Heart right ventricle (tissue), 16 donors: Measurements from ENCODE around the gene STAG3. TPM values are rescaled to one million over a fixed set of nuclear protein-coding genes. Genes with fewer than 3 reads are reported as not detected.
"Not testable (repeated sequence)": the region's sequence is repeated elsewhere in the genome, so short reads cannot be mapped to it uniquely, and the experiment has no call there.

ENCODE experiments used
- ATAC-seq, 8 donors: fragments of 200-7000 bp; cut with Tn5 transposase; one replicate each; pipeline ENCODE4 v1.9.1; 2020; ENCODE audit warnings: mild to moderate bottlenecking in 8 of 8, moderate library complexity in 8 of 8, moderate number of reproducible peaks in 1 of 8
- DNase-seq, 2 donors: peaks; one replicate each; pipeline ENCODE4 v3.0.0-alpha.2; 2020
- H3K27ac ChIP-seq, 10 donors: fragments of 200-600 bp; sonication (generic) in 2 of 10; one replicate each; pipeline versions ENCODE4 v1.5.0 to v1.8.0; 2020 to 2022; ENCODE audit warnings: mild to moderate bottlenecking in 3 of 10
- H3K27me3 ChIP-seq, 7 donors: fragments of 200-600 bp; one replicate each; pipeline ENCODE4 v1.8.0; 2021 to 2022; ENCODE audit warnings: mild to moderate bottlenecking in 2 of 7
- H3K36me3 ChIP-seq, 9 donors: fragments of 200-600 bp; sonication (generic) in 1 of 9; one replicate each; pipeline versions ENCODE4 v1.5.0 to v1.8.0; 2020 to 2022; ENCODE audit warnings: mild to moderate bottlenecking in 2 of 9
- H3K4me1 ChIP-seq, 9 donors: fragments of 200-600 bp; sonication (generic) in 1 of 9; one replicate each; pipeline versions ENCODE4 v1.5.0 to v1.8.0; 2020 to 2022; ENCODE audit warnings: mild to moderate bottlenecking in 4 of 9
- H3K4me3 ChIP-seq, 10 donors: fragments of 200-600 bp; sonication (generic) in 2 of 10; one replicate each; pipeline versions ENCODE4 v1.5.0 to v1.8.0; 2020 to 2022; ENCODE audit warnings: mild to moderate bottlenecking in 7 of 10, moderate library complexity in 2 of 10
- H3K9me3 ChIP-seq, 11 donors: fragments of 200-600 bp in 10 of 11; sonication (generic) in 2 of 11; one replicate each; pipeline versions ENCODE4 v1.5.0 to v1.8.0; 2013 to 2022; ENCODE audit warnings: mild to moderate bottlenecking in 2 of 11, control low read depth in 1 of 11, moderate library complexity in 1 of 11
- WGBS, 2 donors: extraction: QIAGEN DNeasy Blood & Tissue Kit; methylation state at CpG; one replicate each; pipeline ENCODE4 v1.1.7; 2013; ENCODE audit warnings: inconsistent platforms in 1 of 2; 5-methylcytosine and 5-hydroxymethylcytosine counted together
- intact Hi-C, 10 donors: fragments of 100-400 bp; cut with DNase I; formaldehyde crosslinking; loops; one replicate each; pipeline versions ENCODE4 v1.11.1 to v1.14.2; 2022
- polyA plus RNA-seq, 2 donors: library from polyadenylated mRNA; stranded (reverse); fragments of 200-250 nt; gene quantifications; one replicate each; pipeline ENCODE4 v1.2.3, GENCODE V29; 2013
- total RNA-seq, 10 donors: library from RNA; stranded (reverse); fragmentation: NEBNext Ultra II Directional in 3 of 10; extraction: Animal tissue kit (Norgen Biotek cat#: 25700) in 3 of 10; gene quantifications; one replicate each; pipeline versions ENCODE4 v1.2.1 to v1.2.4, GENCODE V29; 2021 to 2023
- TF ChIP-seq, protein P1 (sequence below), 9 donors: fragments of 200-600 bp; sonication (generic) in 2 of 9; IDR thresholded peaks; one replicate each; pipeline versions ENCODE4 v1.5.0 to v1.8.0; 2021 to 2022; ENCODE audit warnings: antibody characterized with exemption in 9 of 9, mild to moderate bottlenecking in 5 of 9, moderate library complexity in 1 of 9
- donor health status: Arrhythmogenic right ventricular cardiomyopathy.
- donor health status: ischemic (EF 13 %, LVEDD 7.1; RV severe dilation, severe dysfunction).
- donor health status: healthy with polysubstance abuse.
- donor health status: DM: no; HTN: yes; CAD: no.
- donor health status: DM: no; HTN: no; CAD: no.
- donor health status: ischemic (EF 25% LVEDD 6.9; RV normal size, moderate dysfunction).
- donor health status: ischemic (EF 25% LVEDD 5.7; RV mildly dilated, moderate dysfunction).
- donor health status: healthy.
- donor health status: DM: yes; HTN: yes; CAD: no.
- donor health status: Ischemic cardiomyopathy.
- donor health status: ischemic (EF 35%, LVEDD 5.7; RV mildly dilated, moderate dysfunction).
- donor health status: nonischemic (EF 11% LVEDD 7.7; RV severe dilation, severe dysfunction).
- donor health status: DM: yes; HTN: yes; CAD: no.
- donor health status: PGD.
- donor health status: ischemic (EF 29% LVEDD 5.4; RV normal size, mild dysfunction).
- donor health status: nonischemic (EF 23%, LVEDD 6.1; RV moderate dilation, normal function).

Gene STAG3
- total and polyA plus RNA-seq, 12 donors = 0.13 to 1.5 (median 0.47) TPM; not detected in 1

DNA sequence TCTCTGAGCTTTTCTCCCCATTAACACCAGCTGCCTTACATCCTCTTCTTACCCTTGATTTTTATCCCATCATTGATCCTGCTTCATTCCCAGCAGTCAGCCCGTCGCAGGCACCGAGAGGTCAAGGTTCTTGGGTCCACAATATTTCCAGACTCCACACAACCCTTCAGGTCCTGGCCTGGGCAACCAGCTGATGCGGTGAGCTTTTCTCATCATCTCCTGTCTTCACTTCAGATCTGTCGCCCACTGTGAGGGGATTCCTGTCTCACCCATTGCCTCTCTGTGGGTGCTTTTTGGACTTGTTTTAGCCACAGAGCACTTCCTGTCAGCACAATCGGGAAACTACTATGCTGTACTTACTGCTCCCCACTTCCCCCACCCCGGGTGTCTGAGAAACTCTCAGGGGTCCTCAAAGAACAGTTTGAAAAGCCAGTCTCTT, 33.6 kb downstream of the STAG3 start:
- no peaks in the 10 kb centered on the region for H3K36me3 ChIP-seq
- H3K4me3 ChIP-seq = no peak overlapping the region
- H3K9me3 ChIP-seq = no peaks in the 10 kb centered on the region
- TF ChIP-seq, protein P1, sequence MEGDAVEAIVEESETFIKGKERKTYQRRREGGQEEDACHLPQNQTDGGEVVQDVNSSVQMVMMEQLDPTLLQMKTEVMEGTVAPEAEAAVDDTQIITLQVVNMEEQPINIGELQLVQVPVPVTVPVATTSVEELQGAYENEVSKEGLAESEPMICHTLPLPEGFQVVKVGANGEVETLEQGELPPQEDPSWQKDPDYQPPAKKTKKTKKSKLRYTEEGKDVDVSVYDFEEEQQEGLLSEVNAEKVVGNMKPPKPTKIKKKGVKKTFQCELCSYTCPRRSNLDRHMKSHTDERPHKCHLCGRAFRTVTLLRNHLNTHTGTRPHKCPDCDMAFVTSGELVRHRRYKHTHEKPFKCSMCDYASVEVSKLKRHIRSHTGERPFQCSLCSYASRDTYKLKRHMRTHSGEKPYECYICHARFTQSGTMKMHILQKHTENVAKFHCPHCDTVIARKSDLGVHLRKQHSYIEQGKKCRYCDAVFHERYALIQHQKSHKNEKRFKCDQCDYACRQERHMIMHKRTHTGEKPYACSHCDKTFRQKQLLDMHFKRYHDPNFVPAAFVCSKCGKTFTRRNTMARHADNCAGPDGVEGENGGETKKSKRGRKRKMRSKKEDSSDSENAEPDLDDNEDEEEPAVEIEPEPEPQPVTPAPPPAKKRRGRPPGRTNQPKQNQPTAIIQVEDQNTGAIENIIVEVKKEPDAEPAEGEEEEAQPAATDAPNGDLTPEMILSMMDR (IDR thresholded peaks at IDR 0.05) = no peak
- ATAC-seq = no peak
- WGBS, 2 donors = 79 to 81% methylated on average over 7 of the region's 7 CpGs
- intact Hi-C loops = loop anchor here in 2 of 10 donors (5.0 to 10.0 kb wide), 2 partner anchors 57 to 79 kb away; partner anchors contain the start of gene TRAPPC14 (in 1 of the 2)
- H3K4me1 ChIP-seq = peaks cover 0 to 8% (median 6%) of the 10 kb centered on the region in 9 donors
- H3K27me3 ChIP-seq = peaks cover 0 to 19% (median 0%) of the 10 kb centered on the region in 7 donors
- no peak overlapping the region for H3K27ac ChIP-seq
- DNase-seq = no peak

DNA sequence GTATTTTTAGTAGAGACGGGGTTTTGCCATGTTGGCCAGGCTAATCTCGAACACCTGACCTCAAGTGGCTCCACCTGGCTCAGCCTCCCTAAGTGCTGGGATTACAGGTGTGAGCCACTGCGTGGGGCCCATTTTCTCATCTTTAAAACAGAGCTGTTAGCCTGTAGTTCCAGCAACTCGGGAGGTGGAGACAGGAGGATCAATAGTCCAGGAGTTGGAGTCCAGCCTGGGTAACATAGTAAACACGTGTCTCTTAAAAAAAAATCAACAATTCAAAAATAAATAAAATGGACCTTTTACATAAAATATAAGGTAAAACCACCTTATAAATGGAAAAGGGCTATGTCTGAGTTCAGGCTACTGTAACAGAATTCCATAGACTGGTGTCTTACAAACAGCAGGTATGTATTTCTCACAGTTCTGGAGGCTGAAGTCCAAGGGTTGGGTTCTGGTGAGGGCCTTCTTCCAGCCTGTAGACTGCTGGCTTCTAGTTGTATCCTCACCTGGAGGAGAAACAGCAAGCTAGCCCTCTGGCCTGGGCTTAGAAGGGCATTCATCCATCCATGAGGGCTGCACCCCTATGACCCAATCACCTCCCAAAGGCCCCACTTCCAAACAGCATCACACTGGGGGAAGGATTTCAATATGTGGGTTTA, 35.0 kb downstream of the STAG3 start:
- no peak for ATAC-seq
- 92 to 93% methylated on average over 5 of the region's 5 CpGs for WGBS, 2 donors
- Histone ChIP-seq H3K9me3 (no peaks in the 10 kb centered on the region), H3K27ac (no peak overlapping the region), H3K36me3 (no peaks in the 10 kb centered on the region), H3K4me3 (no peak overlapping the region), H3K27me3 (peaks cover 0 to 8% (median 0%) of the 10 kb centered on the region in 7 donors), H3K4me1 (peaks cover 0 to 10% (median 6%) of the 10 kb centered on the region in 9 donors)
- DNase-seq = no peak
- TF ChIP-seq, protein P1 (IDR thresholded peaks at IDR 0.05) = no peak
- intact Hi-C loops = loop anchor here in 2 of 10 donors (5.0 to 10.0 kb wide), 2 partner anchors 58 to 80 kb away; partner anchors contain the start of gene TRAPPC14 (in 1 of the 2)

DNA sequence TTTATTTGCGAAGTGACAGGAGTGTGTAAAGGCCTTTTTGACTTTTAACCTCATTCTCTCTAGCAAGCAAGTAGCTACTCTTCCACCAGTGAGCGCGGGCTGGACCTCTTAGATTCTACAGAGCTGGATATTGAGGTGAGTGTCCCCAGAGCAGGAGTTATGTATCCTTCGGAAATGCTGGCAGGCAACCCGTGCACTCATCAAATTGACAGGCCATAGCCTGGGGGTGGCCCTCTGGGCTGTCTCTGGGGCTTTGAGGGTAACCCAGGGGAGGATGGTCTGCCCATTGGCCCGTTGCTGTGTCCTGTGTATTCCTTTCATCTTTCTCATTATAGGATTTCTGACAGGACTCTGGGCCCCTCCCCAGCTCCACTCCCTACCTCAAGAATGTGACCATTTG, 36.0 kb downstream of the STAG3 start:
- intact Hi-C loops = loop anchor here in 2 of 10 donors (5.0 to 10.0 kb wide), 2 partner anchors 59 to 81 kb away; partner anchors contain the start of gene TRAPPC14 (in 1 of the 2)
- H3K9me3 ChIP-seq = no peaks in the 10 kb centered on the region
- H3K4me1 ChIP-seq = peaks cover 0 to 10% (median 6%) of the 10 kb centered on the region in 9 donors
- ATAC-seq = no peak
- no peak overlapping the region for H3K4me3 ChIP-seq
- peaks cover 0 to 4% (median 0%) of the 10 kb centered on the region in 7 donors for H3K27me3 ChIP-seq
- H3K36me3 ChIP-seq = no peaks in the 10 kb centered on the region
- 61 to 75% methylated on average over 6 of the region's 6 CpGs for WGBS, 2 donors
- no peak overlapping the region for H3K27ac ChIP-seq
- DNase-seq = no peak
- TF ChIP-seq, protein P1 (IDR thresholded peaks at IDR 0.05) = no peak

DNA sequence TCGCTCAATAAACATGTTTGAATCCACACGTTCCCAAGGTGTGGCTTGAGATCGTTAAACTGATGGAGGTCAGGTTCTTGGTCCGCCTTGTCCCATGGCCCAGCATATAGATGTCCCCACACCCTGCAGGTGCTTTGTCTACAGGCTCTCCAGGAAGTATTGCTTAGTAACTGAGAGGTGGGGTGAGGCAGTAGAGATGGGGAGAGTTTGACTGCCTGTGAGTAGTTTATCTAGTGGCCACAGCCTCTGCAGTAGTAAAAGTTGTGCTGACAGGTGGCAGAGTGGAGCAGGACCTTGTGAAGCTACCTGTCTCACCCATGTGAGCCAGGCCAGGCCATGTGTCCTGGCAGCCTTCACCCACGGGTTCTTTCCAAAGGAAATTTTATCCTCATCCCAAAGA, 36.6 kb downstream of the STAG3 start:
- DNase-seq, H3K36me3 ChIP-seq, H3K9me3 ChIP-seq, ATAC-seq, H3K27me3 ChIP-seq, H3K27ac ChIP-seq, H3K4me3 ChIP-seq: not testable (repeated sequence)
- 85 to 88% methylated on average over 5 of the region's 5 CpGs for WGBS, 2 donors
- peaks cover 0 to 10% (median 6%) of the 10 kb centered on the region in 9 donors for H3K4me1 ChIP-seq
- intact Hi-C loops = loop anchor here in 2 of 10 donors (5.0 to 10.0 kb wide), 2 partner anchors 60 to 82 kb away; partner anchors contain the start of gene TRAPPC14 (in 1 of the 2)
